K562 (cell line): ENCODE results near the gene ACO2.

Experiments used
- CLOCK ChIP-seq: fragments of 250-450 bp; sonication (Bioruptor Pico); IDR thresholded peaks from 2 replicates; pipeline ENCODE4 v1.4.0; 2020; ENCODE audit warnings: mild to moderate bottlenecking, moderate library complexity, borderline replicate concordance
- CREM ChIP-seq: IDR thresholded peaks from 2 replicates; pipeline ENCODE4 v1.6.1; 2014; ENCODE audit warnings: antibody characterized with exemption, low read depth
- CTCF ChIP-seq, 3 experiments: IDR thresholded peaks in 2 of 3; conservative IDR thresholded peaks in 1 of 3; 2 replicates each; pipeline ENCODE4 v1.5.1; 2011 to 2012; ENCODE audit warnings: low read length in 3 of 3, mild to moderate bottlenecking in 3 of 3, control low read depth in 2 of 3, improper control_type of control experiment in 1 of 3, inconsistent platforms in 1 of 3, low read depth in 1 of 3, mixed read lengths in 1 of 3, moderate library complexity in 1 of 3; ENCODE audit not compliant: insufficient read depth in 2 of 3
- NFIC ChIP-seq: fragments of 450-650 bp; IDR thresholded peaks from 2 replicates; pipeline ENCODE4 v1.6.1; 2017; ENCODE audit warnings: mild to moderate bottlenecking, inconsistent platforms
- POLR2A ChIP-seq: fragments of 450-650 bp; conservative IDR thresholded peaks from 2 replicates; pipeline ENCODE4 v1.6.1; 2016
- ZNF551 ChIP-seq: fragments of 250-450 bp; sonication (Bioruptor Pico); IDR thresholded peaks from 2 replicates; pipeline ENCODE4 v1.5.0; 2021; ENCODE audit warnings: mild to moderate bottlenecking, moderate library complexity
- ZNF785 ChIP-seq: fragments of 250-450 bp; sonication (Bioruptor Pico); IDR thresholded peaks from 2 replicates; pipeline ENCODE4 v1.4.0; 2020; ENCODE audit warnings: mild to moderate bottlenecking

- TF ChIP-seq POLR2A (no peak), CREM (no peak), CTCF (IDR thresholded peaks at IDR 0.05 in 2 of 3, conservative IDR thresholded peaks at IDR 0.05 in 1 of 3; ENCODE audit: insufficient read depth in 2 of 3, low read depth in 1 of 3, low read length in 3 of 3) (no peak), ZNF551 (no peak), CLOCK (CRISPR knock-in tag) (no peak), ZNF785 (CRISPR knock-in tag) (no peak), NFIC (no peak)
Observed at GRCh38 chr22:41578114-41578513, 109.2 kb downstream of the ACO2 start.
